ENCODE results near the gene AK2. TPM values are rescaled to one million over a fixed set of nuclear protein-coding genes. Genes with fewer than 3 reads are reported as not detected.
"Not testable (repeated sequence)": the region's sequence is repeated elsewhere in the genome, so short reads cannot be mapped to it uniquely, and the experiment has no call there.

The AK2 gene
- total RNA-seq, 2 experiments from 2014 or later = 218 to 279 TPM

- no peak overlapping the region for H3K27ac Mint-ChIP-seq
- peaks cover 2% of the 10 kb centered on the region for H3K36me3 Mint-ChIP-seq
- H3K9me3 Mint-ChIP-seq (ENCODE audit: low read depth) = peaks cover 3% of the 10 kb centered on the region
- DNase-seq = no peak
- H3K4me1 Mint-ChIP-seq = peaks cover 34% of the 10 kb centered on the region
- CTCF ChIA-PET = interaction anchor here (0.8 to 2.9 kb wide), 6 partner anchors 8 to 116 kb away, joined by 3 to 11 read pairs (median 3); no protein-coding TSS in a partner anchor
- H3K27me3 Mint-ChIP-seq = no peaks in the 10 kb centered on the region
- no peak overlapping the region for H3K4me3 Mint-ChIP-seq
- ATAC-seq = no peak
Observed at GRCh38 chr1:33047290-33047689, 10.6 kb upstream of the AK2 start.

- peak; percentile 20 for ATAC-seq
- not testable (repeated sequence) for H3K36me3 Mint-ChIP-seq; DNase-seq; H3K9me3 Mint-ChIP-seq (ENCODE audit: low read depth); H3K4me3 Mint-ChIP-seq; H3K27me3 Mint-ChIP-seq
- H3K27ac Mint-ChIP-seq = peak overlapping the region; percentile 70
- H3K4me1 Mint-ChIP-seq = peaks cover 34% of the 10 kb centered on the region
- CTCF ChIA-PET = interaction anchor here (0.6 to 2.9 kb wide), 4 partner anchors 11 to 113 kb away, joined by 3 to 11 read pairs (median 4); no protein-coding TSS in a partner anchor
Observed at GRCh38 chr1:33046234-33046633, 9.6 kb upstream of the AK2 start.

- peak; percentile 61 for DNase-seq
- H3K4me3 Mint-ChIP-seq = no peak overlapping the region
- CTCF ChIA-PET = interaction anchor here (0.6 to 2.9 kb wide), 5 partner anchors 11 to 223 kb away, joined by 3 to 11 read pairs (median 3); no protein-coding TSS in a partner anchor
Observed at GRCh38 chr1:33045814-33046213, 9.1 kb upstream of the AK2 start.

GRCh38 chr1:33045246-33045645 lies 8.6 kb upstream of the AK2 start:
- ATAC-seq (peak; percentile 48), DNase-seq (peak; percentile 47)
- Mint-ChIP-seq H3K4me3 (no peak overlapping the region), H3K4me1 (peaks cover 29% of the 10 kb centered on the region), H3K36me3 (no peaks in the 10 kb centered on the region), H3K27ac (peak overlapping the region; percentile 70), H3K27me3 (no peaks in the 10 kb centered on the region), H3K9me3 (ENCODE audit: low read depth) (peaks cover 1% of the 10 kb centered on the region)
- CTCF ChIA-PET = interaction anchor here (0.7 to 2.9 kb wide), 3 partner anchors 41 to 222 kb away, joined by 3 to 11 read pairs (median 3); no protein-coding TSS in a partner anchor

More at GRCh38 chr1:33045814-33046213, 9.1 kb upstream of the AK2 start:
- peak overlapping the region; percentile 70 for H3K27ac Mint-ChIP-seq
- no peaks in the 10 kb centered on the region for H3K27me3 Mint-ChIP-seq
- H3K36me3 Mint-ChIP-seq = peaks cover 2% of the 10 kb centered on the region
- H3K9me3 Mint-ChIP-seq (ENCODE audit: low read depth) = peaks cover 3% of the 10 kb centered on the region
- peaks cover 34% of the 10 kb centered on the region for H3K4me1 Mint-ChIP-seq
- ATAC-seq = peak; percentile 79

GRCh38 chr1:33043267-33044092 lies 6.8 kb upstream of the AK2 start:
- no peak for DNase-seq
- H3K4me1 Mint-ChIP-seq = peaks cover 19% of the 10 kb centered on the region
- no peak for ATAC-seq
- no peaks in the 10 kb centered on the region for H3K36me3 Mint-ChIP-seq
- no peaks in the 10 kb centered on the region for H3K27me3 Mint-ChIP-seq
- H3K4me3 Mint-ChIP-seq = no peak overlapping the region
- no peak overlapping the region for H3K27ac Mint-ChIP-seq
- CTCF ChIA-PET = interaction anchor here (1.0 to 1.6 kb wide), 2 partner anchors 13 to 109 kb away, joined by 3 to 6 read pairs; no protein-coding TSS in a partner anchor
- H3K9me3 Mint-ChIP-seq (ENCODE audit: low read depth) = no peaks in the 10 kb centered on the region

GRCh38 chr1:33042831-33043230 lies 6.1 kb upstream of the AK2 start:
- Mint-ChIP-seq H3K4me1 (peaks cover 18% of the 10 kb centered on the region), H3K4me3 (no peak overlapping the region), H3K27ac (no peak overlapping the region), H3K36me3 (no peaks in the 10 kb centered on the region), H3K9me3 (ENCODE audit: low read depth) (no peaks in the 10 kb centered on the region), H3K27me3 (no peaks in the 10 kb centered on the region)
- DNase-seq (no peak), ATAC-seq (no peak)
- CTCF ChIA-PET = no interaction called here

- Mint-ChIP-seq H3K27ac (no peak overlapping the region), H3K27me3 (no peaks in the 10 kb centered on the region), H3K4me1 (peaks cover 25% of the 10 kb centered on the region), H3K9me3 (ENCODE audit: low read depth) (no peaks in the 10 kb centered on the region), H3K36me3 (peaks cover 12% of the 10 kb centered on the region), H3K4me3 (no peak overlapping the region)
- CTCF ChIA-PET = interaction anchor here (1.1 kb wide), 1 partner anchor 14 kb away, joined by 3 read pairs; no protein-coding TSS in a partner anchor
- DNase-seq (no peak), ATAC-seq (no peak)
Observed at GRCh38 chr1:33041026-33041425, 4.3 kb upstream of the AK2 start.

GRCh38 chr1:33039840-33040239 lies 3.2 kb upstream of the AK2 start:
- H3K36me3 Mint-ChIP-seq = peaks cover 14% of the 10 kb centered on the region
- H3K27me3 Mint-ChIP-seq = no peaks in the 10 kb centered on the region
- CTCF ChIA-PET = no interaction called here
- H3K4me1 Mint-ChIP-seq = peaks cover 25% of the 10 kb centered on the region
- no peaks in the 10 kb centered on the region for H3K9me3 Mint-ChIP-seq (ENCODE audit: low read depth)
- ATAC-seq (no peak), DNase-seq (no peak)
- H3K27ac Mint-ChIP-seq = no peak overlapping the region
- no peak overlapping the region for H3K4me3 Mint-ChIP-seq

- Mint-ChIP-seq H3K27ac (peak overlapping the region; percentile 89), H3K4me1 (peaks cover 52% of the 10 kb centered on the region), H3K9me3 (ENCODE audit: low read depth) (no peaks in the 10 kb centered on the region), H3K4me3 (peak overlapping the region; percentile 93), H3K36me3 (peaks cover 30% of the 10 kb centered on the region), H3K27me3 (no peaks in the 10 kb centered on the region)
- CTCF ChIA-PET = interaction anchor here (1.3 to 2.0 kb wide), 3 partner anchors 38 to 103 kb away, joined by 3 to 5 read pairs (median 3); no protein-coding TSS in a partner anchor
- DNase-seq = peak; percentile 45
- peak; percentile 1 for ATAC-seq
Observed at GRCh38 chr1:33036051-33036525, 595 bp downstream of the AK2 start.

- Mint-ChIP-seq H3K27ac (no peak overlapping the region), H3K4me1 (peaks cover 76% of the 10 kb centered on the region), H3K27me3 (no peaks in the 10 kb centered on the region), H3K4me3 (no peak overlapping the region), H3K9me3 (ENCODE audit: low read depth) (no peaks in the 10 kb centered on the region), H3K36me3 (peaks cover 48% of the 10 kb centered on the region)
- ATAC-seq (no peak), DNase-seq (no peak)
- CTCF ChIA-PET = interaction anchor here (1.6 kb wide), 1 partner anchor 11 kb away, joined by 3 read pairs; no protein-coding TSS in a partner anchor
Observed at GRCh38 chr1:33032126-33032869, 4.4 kb downstream of the AK2 start.

GRCh38 chr1:33031506-33031905 lies 5.2 kb downstream of the AK2 start:
- H3K4me1 Mint-ChIP-seq = peaks cover 74% of the 10 kb centered on the region
- ATAC-seq (no peak), DNase-seq (no peak)
- H3K27me3 Mint-ChIP-seq = no peaks in the 10 kb centered on the region
- CTCF ChIA-PET = interaction anchor here (1.6 to 2.5 kb wide), 2 partner anchors 11 to 23 kb away, joined by 3 to 8 read pairs; no protein-coding TSS in a partner anchor
- H3K36me3 Mint-ChIP-seq = peaks cover 44% of the 10 kb centered on the region
- H3K27ac Mint-ChIP-seq = no peak overlapping the region
- no peak overlapping the region for H3K4me3 Mint-ChIP-seq
- no peaks in the 10 kb centered on the region for H3K9me3 Mint-ChIP-seq (ENCODE audit: low read depth)

GRCh38 chr1:33030575-33030974 lies 6.1 kb downstream of the AK2 start:
- Mint-ChIP-seq H3K27ac (no peak overlapping the region), H3K9me3 (ENCODE audit: low read depth) (no peaks in the 10 kb centered on the region), H3K27me3 (no peaks in the 10 kb centered on the region), H3K36me3 (peaks cover 40% of the 10 kb centered on the region), H3K4me1 (peaks cover 76% of the 10 kb centered on the region), H3K4me3 (no peak overlapping the region)
- DNase-seq = no peak
- CTCF ChIA-PET = interaction anchor here (0.7 to 2.5 kb wide), 5 partner anchors 10 to 96 kb away, joined by 3 to 8 read pairs (median 3); no protein-coding TSS in a partner anchor
- no peak for ATAC-seq

- Mint-ChIP-seq H3K27me3 (no peaks in the 10 kb centered on the region), H3K9me3 (ENCODE audit: low read depth) (no peaks in the 10 kb centered on the region), H3K36me3 (peaks cover 40% of the 10 kb centered on the region), H3K4me3 (no peak overlapping the region), H3K4me1 (peaks cover 76% of the 10 kb centered on the region), H3K27ac (no peak overlapping the region)
- ATAC-seq (no peak), DNase-seq (no peak)
- CTCF ChIA-PET = interaction anchor here (0.7 to 2.5 kb wide), 7 partner anchors 18 to 97 kb away, joined by 3 to 8 read pairs (median 3); no protein-coding TSS in a partner anchor
Observed at GRCh38 chr1:33029921-33030320, 6.8 kb downstream of the AK2 start.
